ENCODE measurements around the gene ASTN2.

Gene ASTN2

GRCh38 chr9:116816484-116816883 lies 598.4 kb downstream of the ASTN2 start:
- H3K4me2 ChIP-seq, result no peak overlapping the region
- H3K79me2 ChIP-seq (ENCODE audit: insufficient read depth, low read depth), result no peaks in the 10 kb centered on the region
- H3K36me3 ChIP-seq (ENCODE audit: insufficient read depth), result no peaks in the 10 kb centered on the region
- H2AFZ ChIP-seq (ENCODE audit: low read depth), result no peak overlapping the region
- no peak for TF ChIP-seq CTCF (conservative IDR thresholded peaks at IDR 0.05; ENCODE audit: low read depth, low read length)
- H4K20me1 ChIP-seq (ENCODE audit: insufficient read depth), result no peaks in the 10 kb centered on the region
- no peak overlapping the region for H3K27ac ChIP-seq
- H3K9ac ChIP-seq, result no peak overlapping the region
- no peaks in the 10 kb centered on the region for H3K27me3 ChIP-seq (ENCODE audit: insufficient read depth, low read depth)
- H3K4me3 ChIP-seq (IDR thresholded peaks at IDR 0.05; ENCODE audit: insufficient read depth, low read depth, low read length), result no peak overlapping the region
- no peaks in the 10 kb centered on the region for H3K4me1 ChIP-seq (ENCODE audit: low read depth, poor library complexity, severe bottlenecking)

GRCh38 chr9:116815835-116816234 lies 599.0 kb downstream of the ASTN2 start:
- H3K27ac ChIP-seq, result no peak overlapping the region
- no peaks in the 10 kb centered on the region for H3K4me1 ChIP-seq (ENCODE audit: low read depth, poor library complexity, severe bottlenecking)
- H2AFZ ChIP-seq (ENCODE audit: low read depth), result no peak overlapping the region
- no peak overlapping the region for H3K4me3 ChIP-seq (IDR thresholded peaks at IDR 0.05; ENCODE audit: insufficient read depth, low read depth, low read length)
- H4K20me1 ChIP-seq (ENCODE audit: insufficient read depth), result no peaks in the 10 kb centered on the region
- no peaks in the 10 kb centered on the region for H3K27me3 ChIP-seq (ENCODE audit: insufficient read depth, low read depth)
- no peak overlapping the region for H3K9ac ChIP-seq
- no peaks in the 10 kb centered on the region for H3K79me2 ChIP-seq (ENCODE audit: insufficient read depth, low read depth)
- H3K36me3 ChIP-seq (ENCODE audit: insufficient read depth), result no peaks in the 10 kb centered on the region
- no peak for TF ChIP-seq CTCF (conservative IDR thresholded peaks at IDR 0.05; ENCODE audit: low read depth, low read length)
- no peak overlapping the region for H3K4me2 ChIP-seq

GRCh38 chr9:116813031-116813300 lies 601.9 kb downstream of the ASTN2 start:
- no peak overlapping the region for H3K27ac ChIP-seq
- H2AFZ ChIP-seq (ENCODE audit: low read depth), result no peak overlapping the region
- no peak overlapping the region for H3K4me2 ChIP-seq
- H3K79me2 ChIP-seq (ENCODE audit: insufficient read depth, low read depth), result no peaks in the 10 kb centered on the region
- no peak overlapping the region for H3K4me3 ChIP-seq (IDR thresholded peaks at IDR 0.05; ENCODE audit: insufficient read depth, low read depth, low read length)
- H4K20me1 ChIP-seq (ENCODE audit: insufficient read depth), result no peaks in the 10 kb centered on the region
- H3K36me3 ChIP-seq (ENCODE audit: insufficient read depth), result no peaks in the 10 kb centered on the region
- H3K4me1 ChIP-seq (ENCODE audit: low read depth, poor library complexity, severe bottlenecking), result no peaks in the 10 kb centered on the region
- TF ChIP-seq CTCF (conservative IDR thresholded peaks at IDR 0.05; ENCODE audit: low read depth, low read length), result no peak
- H3K27me3 ChIP-seq (ENCODE audit: insufficient read depth, low read depth), result no peaks in the 10 kb centered on the region
- H3K9ac ChIP-seq, result no peak overlapping the region

- H3K36me3 ChIP-seq (ENCODE audit: insufficient read depth), result no peaks in the 10 kb centered on the region
- H4K20me1 ChIP-seq (ENCODE audit: insufficient read depth), result no peaks in the 10 kb centered on the region
- no peak overlapping the region for H3K4me3 ChIP-seq (IDR thresholded peaks at IDR 0.05; ENCODE audit: insufficient read depth, low read depth, low read length)
- H3K79me2 ChIP-seq (ENCODE audit: insufficient read depth, low read depth), result no peaks in the 10 kb centered on the region
- no peak overlapping the region for H3K4me2 ChIP-seq
- H3K9ac ChIP-seq, result no peak overlapping the region
- no peak for TF ChIP-seq CTCF (conservative IDR thresholded peaks at IDR 0.05; ENCODE audit: low read depth, low read length)
- no peak overlapping the region for H2AFZ ChIP-seq (ENCODE audit: low read depth)
- no peaks in the 10 kb centered on the region for H3K27me3 ChIP-seq (ENCODE audit: insufficient read depth, low read depth)
- H3K27ac ChIP-seq, result no peak overlapping the region
- no peaks in the 10 kb centered on the region for H3K4me1 ChIP-seq (ENCODE audit: low read depth, poor library complexity, severe bottlenecking)
These were observed 602.4 kb downstream of the ASTN2 start for GRCh38 chr9:116812231-116813030.
